ENCODE results near the gene FHIT. TPM values are rescaled to one million over a fixed set of nuclear protein-coding genes. Genes with fewer than 3 reads are reported as not detected.

The FHIT gene
- total RNA-seq, 1 experiment from 2014 or later: 9.8 TPM

- Histone ChIP-seq H2AFZ (no peak overlapping the region), H3K36me3 (ENCODE audit: low read depth) (no peaks in the 10 kb centered on the region), H3F3A (ENCODE audit: insufficient read depth, low read depth) (no peaks in the 10 kb centered on the region), H3K4me2 (no peak overlapping the region), H4K20me1 (ENCODE audit: insufficient read depth) (no peaks in the 10 kb centered on the region), H3K9me2 (ENCODE audit: insufficient read depth) (no peaks in the 10 kb centered on the region; the same call in 1 of the 2 replicates), H3K4me3 (no peak overlapping the region), H3K27ac (no peak overlapping the region), H3K4me1 (replicated peaks; ENCODE audit: insufficient read depth) (no peaks in the 10 kb centered on the region), H3K79me2 (ENCODE audit: low read depth) (no peaks in the 10 kb centered on the region), H3K27me3 (ENCODE audit: insufficient read depth, low read depth) (no peaks in the 10 kb centered on the region), H3K9me3 (ENCODE audit: insufficient read depth, low read depth) (no peaks in the 10 kb centered on the region)
- BruUV-seq (replicated peaks): no TSS peak
- POLR2A ChIA-PET (ENCODE audit: unreplicated experiment): no interaction called here
- CTCF ChIA-PET: no interaction called here
- no peak for DNase-seq
- intact Hi-C loops (cut with micrococcal nuclease; ENCODE audit: unreplicated experiment): no loop called here
- TF ChIP-seq EZH2 (IDR thresholded peaks at IDR 0.05; ENCODE audit: low read depth) (no peak), CTCF (conservative IDR thresholded peaks at IDR 0.05) (no peak)
Measured at GRCh38 chr3:59766200-59766872, 1484.9 kb downstream of the FHIT start.

- Histone ChIP-seq H3K4me1 (replicated peaks; ENCODE audit: insufficient read depth) (no peaks in the 10 kb centered on the region), H3K4me3 (no peak overlapping the region), H3K9me3 (ENCODE audit: insufficient read depth, low read depth) (no peaks in the 10 kb centered on the region), H3K9me2 (ENCODE audit: insufficient read depth) (no peaks in the 10 kb centered on the region; the same call in 1 of the 2 replicates), H2AFZ (no peak overlapping the region), H3K27me3 (ENCODE audit: insufficient read depth, low read depth) (no peaks in the 10 kb centered on the region), H4K20me1 (ENCODE audit: insufficient read depth) (no peaks in the 10 kb centered on the region), H3K4me2 (no peak overlapping the region), H3F3A (ENCODE audit: insufficient read depth, low read depth) (no peaks in the 10 kb centered on the region), H3K36me3 (ENCODE audit: low read depth) (no peaks in the 10 kb centered on the region), H3K27ac (no peak overlapping the region), H3K79me2 (ENCODE audit: low read depth) (no peaks in the 10 kb centered on the region)
- ChIA-PET CTCF (no interaction called here), POLR2A (ENCODE audit: unreplicated experiment) (interaction anchor here (0.6 kb wide), 1 partner anchor 285 kb away, joined by 4 read pairs; no protein-coding TSS in a partner anchor)
- TF ChIP-seq CTCF (conservative IDR thresholded peaks at IDR 0.05): no peak
- TF ChIP-seq EZH2 (IDR thresholded peaks at IDR 0.05; ENCODE audit: low read depth): no peak
- no TSS peak for BruUV-seq (replicated peaks)
- intact Hi-C loops (cut with micrococcal nuclease; ENCODE audit: unreplicated experiment): no loop called here
- no peak for DNase-seq
Measured at GRCh38 chr3:59764171-59764570, 1487.1 kb downstream of the FHIT start.

GRCh38 chr3:59762941-59763340 lies 1488.3 kb downstream of the FHIT start:
- no peak overlapping the region for H3K4me3 ChIP-seq
- H3F3A ChIP-seq (ENCODE audit: insufficient read depth, low read depth): no peaks in the 10 kb centered on the region
- CTCF ChIA-PET: no interaction called here
- TF ChIP-seq EZH2 (IDR thresholded peaks at IDR 0.05; ENCODE audit: low read depth): no peak
- TF ChIP-seq CTCF (conservative IDR thresholded peaks at IDR 0.05): no peak
- intact Hi-C loops (cut with micrococcal nuclease; ENCODE audit: unreplicated experiment): no loop called here
- POLR2A ChIA-PET (ENCODE audit: unreplicated experiment): interaction anchor here (0.6 kb wide), 1 partner anchor 15 kb away, joined by 5 read pairs; no protein-coding TSS in a partner anchor
- H2AFZ ChIP-seq: no peak overlapping the region
- no peaks in the 10 kb centered on the region for H4K20me1 ChIP-seq (ENCODE audit: insufficient read depth)
- H3K4me1 ChIP-seq (replicated peaks; ENCODE audit: insufficient read depth): no peaks in the 10 kb centered on the region
- H3K9me2 ChIP-seq (ENCODE audit: insufficient read depth): no peaks in the 10 kb centered on the region; the same call in 1 of the 2 replicates
- H3K4me2 ChIP-seq: no peak overlapping the region
- H3K36me3 ChIP-seq (ENCODE audit: low read depth): no peaks in the 10 kb centered on the region
- H3K27ac ChIP-seq: no peak overlapping the region
- no peak for DNase-seq
- H3K27me3 ChIP-seq (ENCODE audit: insufficient read depth, low read depth): no peaks in the 10 kb centered on the region
- no peaks in the 10 kb centered on the region for H3K79me2 ChIP-seq (ENCODE audit: low read depth)
- H3K9me3 ChIP-seq (ENCODE audit: insufficient read depth, low read depth): no peaks in the 10 kb centered on the region
- no TSS peak for BruUV-seq (replicated peaks)

All from PC-9 (cell line).